T-helper 1 cell treated with Interleukin-12 subunit alpha and Interleukin-12 subunit beta and Interleukin-4 antibody, amounts not matched to agents 30 μg/mL and 1 μg/mL, for 36 hours (primary cell): ENCODE measurements around the gene PRKN.

Experiments
- H3K27ac Mint-ChIP-seq: one replicate; pipeline ENCODE4 v1.8.0; 2021; ENCODE audit warnings: mild to moderate bottlenecking, mixed read lengths
- H3K27me3 Mint-ChIP-seq: one replicate; pipeline ENCODE4 v1.8.0; 2021; ENCODE audit warnings: low read depth, mixed read lengths
- H3K36me3 Mint-ChIP-seq: one replicate; pipeline ENCODE4 v1.8.0; 2021; ENCODE audit warnings: low read depth, mixed read lengths
- H3K4me1 Mint-ChIP-seq: one replicate; pipeline ENCODE4 v1.8.0; 2021; ENCODE audit warnings: low read depth, mixed read lengths
- H3K4me3 Mint-ChIP-seq: one replicate; pipeline ENCODE4 v1.8.0; 2021; ENCODE audit warnings: mild to moderate bottlenecking, moderate library complexity, mixed read lengths
- H3K9me3 Mint-ChIP-seq: one replicate; pipeline ENCODE4 v1.8.0; 2021; ENCODE audit warnings: mixed read lengths

PRKN gene

GRCh38 chr6:162373868-162374267, 353.7 kb downstream of the PRKN start:
- H3K4me3 Mint-ChIP-seq: no peak overlapping the region
- H3K36me3 Mint-ChIP-seq: no peaks in the 10 kb centered on the region
- H3K27ac Mint-ChIP-seq: no peak overlapping the region
- H3K27me3 Mint-ChIP-seq: no peaks in the 10 kb centered on the region
- H3K9me3 Mint-ChIP-seq: no peaks in the 10 kb centered on the region
- H3K4me1 Mint-ChIP-seq: no peaks in the 10 kb centered on the region

DNA sequence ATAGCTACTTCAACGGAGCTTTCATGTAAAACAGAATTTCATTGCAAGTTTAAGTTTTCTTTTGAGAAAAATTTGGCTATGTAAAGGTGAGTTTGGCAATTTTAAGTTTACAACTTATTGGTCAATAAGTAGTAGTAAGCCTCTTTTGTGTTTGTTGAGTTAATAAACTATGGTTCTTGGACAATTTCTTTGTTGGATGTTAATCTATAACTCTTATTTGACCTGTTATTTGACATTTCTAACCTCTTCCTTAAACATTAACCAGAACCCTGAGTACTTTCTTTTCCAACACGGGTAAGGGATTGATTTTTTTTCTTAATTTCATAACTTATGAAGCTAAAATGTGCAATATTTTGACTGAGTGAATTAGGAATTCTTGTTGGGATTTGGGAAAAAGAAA, 354.4 kb downstream of the PRKN start:
- no peak overlapping the region for H3K27ac Mint-ChIP-seq
- H3K9me3 Mint-ChIP-seq: no peaks in the 10 kb centered on the region
- no peaks in the 10 kb centered on the region for H3K36me3 Mint-ChIP-seq
- H3K4me3 Mint-ChIP-seq: no peak overlapping the region
- no peaks in the 10 kb centered on the region for H3K4me1 Mint-ChIP-seq
- no peaks in the 10 kb centered on the region for H3K27me3 Mint-ChIP-seq

DNA sequence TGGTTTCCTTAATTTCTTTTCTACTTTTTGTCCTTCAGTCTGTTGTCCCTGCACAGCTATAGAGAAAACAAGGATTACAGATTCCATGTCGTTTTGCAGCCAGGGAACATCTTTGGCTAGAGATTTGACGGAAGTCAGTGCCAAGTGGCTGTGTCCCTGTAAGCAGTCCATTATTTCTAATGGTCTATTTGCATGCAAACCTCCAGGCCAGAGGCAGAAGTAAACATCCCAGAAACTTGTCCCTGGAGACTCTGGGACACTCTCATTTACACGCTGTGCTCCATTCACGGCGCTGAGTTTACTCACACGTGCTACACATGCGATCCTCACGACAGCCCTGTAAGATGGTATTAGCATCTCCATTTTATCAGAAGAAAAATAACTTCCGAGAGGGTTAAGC, 355.5 kb downstream of the PRKN start:
- Mint-ChIP-seq H3K4me3 (no peak overlapping the region), H3K36me3 (no peaks in the 10 kb centered on the region), H3K4me1 (no peaks in the 10 kb centered on the region), H3K9me3 (no peaks in the 10 kb centered on the region), H3K27me3 (no peaks in the 10 kb centered on the region), H3K27ac (no peak overlapping the region)

GRCh38 chr6:162371121-162371520, 356.4 kb downstream of the PRKN start:
- no peaks in the 10 kb centered on the region for H3K4me1 Mint-ChIP-seq
- no peaks in the 10 kb centered on the region for H3K9me3 Mint-ChIP-seq
- no peaks in the 10 kb centered on the region for H3K27me3 Mint-ChIP-seq
- H3K36me3 Mint-ChIP-seq: no peaks in the 10 kb centered on the region
- H3K27ac Mint-ChIP-seq: no peak overlapping the region
- H3K4me3 Mint-ChIP-seq: no peak overlapping the region

DNA sequence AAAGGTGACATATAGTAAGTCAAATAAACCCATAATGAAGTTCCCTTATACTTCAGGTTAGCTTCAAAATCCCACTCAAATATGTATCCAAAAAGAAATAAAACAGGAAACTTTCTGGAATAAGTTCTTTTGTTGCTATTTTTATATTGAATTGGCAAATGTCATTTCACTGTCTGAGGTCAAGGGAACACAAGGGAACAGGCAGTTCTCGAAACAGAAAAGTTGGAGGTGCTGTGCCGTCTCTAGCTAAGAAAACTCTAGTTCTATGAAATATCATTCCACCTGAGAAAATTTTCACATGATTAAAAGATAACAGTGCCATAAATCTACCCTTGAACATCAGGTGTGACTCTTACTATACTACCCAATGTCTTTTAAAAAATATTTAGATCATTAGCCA, 358.5 kb downstream of the PRKN start:
- H3K9me3 Mint-ChIP-seq: no peaks in the 10 kb centered on the region
- no peak overlapping the region for H3K27ac Mint-ChIP-seq
- H3K36me3 Mint-ChIP-seq: no peaks in the 10 kb centered on the region
- no peak overlapping the region for H3K4me3 Mint-ChIP-seq
- H3K4me1 Mint-ChIP-seq: no peaks in the 10 kb centered on the region
- H3K27me3 Mint-ChIP-seq: no peaks in the 10 kb centered on the region

GRCh38 chr6:162364488-162364887, 363.1 kb downstream of the PRKN start:
- Mint-ChIP-seq H3K27ac (no peak overlapping the region), H3K36me3 (no peaks in the 10 kb centered on the region), H3K9me3 (no peaks in the 10 kb centered on the region), H3K4me1 (no peaks in the 10 kb centered on the region), H3K27me3 (no peaks in the 10 kb centered on the region), H3K4me3 (no peak overlapping the region)

DNA sequence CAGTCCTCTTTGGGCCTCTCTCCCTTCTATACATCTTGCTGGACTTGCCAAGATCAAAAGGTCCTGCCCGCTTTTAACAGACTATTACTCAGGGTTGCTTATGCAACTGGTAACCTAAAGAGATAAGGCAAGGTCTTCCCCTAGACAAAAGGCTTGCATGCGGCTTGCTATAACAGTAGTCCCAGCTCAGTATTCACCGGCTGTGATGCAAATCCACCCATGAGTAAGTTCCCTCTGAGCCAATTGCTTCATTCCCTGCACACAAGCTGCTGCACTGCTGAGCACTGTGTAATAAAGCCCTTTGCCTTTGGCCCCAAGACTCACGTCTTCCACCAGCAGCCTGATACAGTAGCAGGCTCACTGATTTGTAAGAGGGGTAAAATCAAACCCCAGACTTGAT, 363.8 kb downstream of the PRKN start:
- Mint-ChIP-seq H3K27ac (no peak overlapping the region), H3K4me1 (no peaks in the 10 kb centered on the region), H3K4me3 (no peak overlapping the region), H3K27me3 (no peaks in the 10 kb centered on the region), H3K36me3 (no peaks in the 10 kb centered on the region), H3K9me3 (no peaks in the 10 kb centered on the region)

- Mint-ChIP-seq H3K27ac (no peak overlapping the region), H3K4me3 (no peak overlapping the region), H3K27me3 (no peaks in the 10 kb centered on the region), H3K4me1 (no peaks in the 10 kb centered on the region), H3K9me3 (no peaks in the 10 kb centered on the region), H3K36me3 (no peaks in the 10 kb centered on the region)
Measured at GRCh38 chr6:162360901-162361567, 366.5 kb downstream of the PRKN start.

- Mint-ChIP-seq H3K4me3 (no peak overlapping the region), H3K27me3 (no peaks in the 10 kb centered on the region), H3K4me1 (no peaks in the 10 kb centered on the region), H3K27ac (no peak overlapping the region), H3K9me3 (no peaks in the 10 kb centered on the region), H3K36me3 (no peaks in the 10 kb centered on the region)
Measured at GRCh38 chr6:162358625-162359024, 368.9 kb downstream of the PRKN start.

DNA sequence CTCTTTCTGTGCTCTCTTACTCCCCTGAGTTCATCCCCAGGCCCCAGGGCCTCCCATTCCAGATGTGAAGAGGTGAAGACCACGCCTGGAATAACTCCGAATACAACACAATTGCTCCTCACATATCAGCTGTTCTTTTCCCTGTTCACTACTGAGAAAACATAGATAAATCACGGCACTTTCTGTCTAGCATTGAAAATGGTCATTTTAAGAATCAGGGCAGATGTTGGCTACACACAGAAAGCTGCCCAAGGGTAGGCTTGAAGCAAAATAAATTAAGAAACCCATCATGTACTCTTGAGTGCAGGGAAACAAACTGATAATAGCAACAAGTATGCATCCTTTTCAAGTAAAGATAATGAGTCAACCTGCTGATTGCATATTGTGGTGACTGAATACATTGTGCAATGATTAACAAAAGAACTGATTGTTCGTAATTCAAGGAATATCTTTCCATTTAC, 382.5 kb downstream of the PRKN start:
- H3K4me1 Mint-ChIP-seq: no peaks in the 10 kb centered on the region
- H3K27me3 Mint-ChIP-seq: no peaks in the 10 kb centered on the region
- H3K36me3 Mint-ChIP-seq: no peaks in the 10 kb centered on the region
- H3K9me3 Mint-ChIP-seq: peaks cover 6% of the 10 kb centered on the region
- no peak overlapping the region for H3K27ac Mint-ChIP-seq
- no peak overlapping the region for H3K4me3 Mint-ChIP-seq

DNA sequence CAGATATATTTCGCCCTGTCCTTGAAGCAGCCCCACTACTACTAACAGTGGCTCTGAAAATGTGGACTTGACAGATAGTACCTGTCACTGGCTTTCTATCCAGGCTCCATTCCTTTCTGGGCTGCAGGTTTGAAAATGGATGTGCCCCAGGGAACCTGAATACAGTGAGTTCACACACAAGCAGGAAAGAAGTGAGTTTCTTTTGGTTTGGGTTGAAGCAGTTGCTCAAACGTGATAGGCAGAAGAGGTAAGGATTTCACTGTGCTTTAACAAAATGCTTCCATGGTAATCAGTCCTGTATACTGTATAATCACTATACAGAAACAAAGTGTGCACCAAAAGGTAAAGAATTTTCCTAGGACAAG, 382.9 kb downstream of the PRKN start:
- no peak overlapping the region for H3K4me3 Mint-ChIP-seq

DNA sequence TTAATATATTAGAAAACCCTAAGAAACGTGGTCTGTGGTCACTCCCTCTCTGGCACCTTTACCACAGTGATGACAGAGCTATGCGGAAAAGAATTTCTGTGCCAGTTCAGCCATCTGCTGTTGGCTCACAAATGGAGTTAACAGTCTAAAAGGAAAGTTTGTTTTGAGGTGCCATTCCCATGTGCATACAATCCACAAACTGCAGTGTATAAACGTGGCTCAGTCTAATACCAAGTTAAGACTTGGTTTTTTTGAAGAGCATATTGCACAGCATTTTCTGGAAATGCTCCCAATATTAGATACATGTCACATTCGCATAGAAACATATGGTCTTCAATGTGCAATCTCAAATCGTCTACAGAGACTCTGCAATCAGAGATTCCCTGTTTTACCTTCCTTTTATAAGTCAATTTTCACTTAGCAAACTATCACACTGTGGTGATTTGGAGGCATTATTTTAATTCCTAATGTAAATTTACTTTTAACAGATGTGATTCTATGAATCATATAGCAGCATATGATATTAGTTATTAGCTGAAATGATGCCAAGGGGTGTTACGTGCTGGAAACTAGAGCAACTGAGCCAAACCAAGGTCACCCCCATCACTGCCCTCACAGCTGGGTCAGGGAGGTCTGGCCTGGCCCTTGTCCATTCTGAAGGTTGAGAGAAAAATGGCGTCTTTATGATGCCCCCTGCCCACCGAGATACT, 383.5 kb downstream of the PRKN start:
- Mint-ChIP-seq H3K27ac (no peak overlapping the region), H3K4me3 (no peak overlapping the region), H3K4me1 (no peaks in the 10 kb centered on the region), H3K27me3 (no peaks in the 10 kb centered on the region), H3K9me3 (peaks cover 6% of the 10 kb centered on the region), H3K36me3 (no peaks in the 10 kb centered on the region)

More for the DNA sequence above, 382.9 kb downstream of the PRKN start:
- H3K4me1 Mint-ChIP-seq: no peaks in the 10 kb centered on the region
- no peaks in the 10 kb centered on the region for H3K36me3 Mint-ChIP-seq
- no peak overlapping the region for H3K27ac Mint-ChIP-seq
- H3K27me3 Mint-ChIP-seq: no peaks in the 10 kb centered on the region
- H3K9me3 Mint-ChIP-seq: peaks cover 6% of the 10 kb centered on the region

DNA sequence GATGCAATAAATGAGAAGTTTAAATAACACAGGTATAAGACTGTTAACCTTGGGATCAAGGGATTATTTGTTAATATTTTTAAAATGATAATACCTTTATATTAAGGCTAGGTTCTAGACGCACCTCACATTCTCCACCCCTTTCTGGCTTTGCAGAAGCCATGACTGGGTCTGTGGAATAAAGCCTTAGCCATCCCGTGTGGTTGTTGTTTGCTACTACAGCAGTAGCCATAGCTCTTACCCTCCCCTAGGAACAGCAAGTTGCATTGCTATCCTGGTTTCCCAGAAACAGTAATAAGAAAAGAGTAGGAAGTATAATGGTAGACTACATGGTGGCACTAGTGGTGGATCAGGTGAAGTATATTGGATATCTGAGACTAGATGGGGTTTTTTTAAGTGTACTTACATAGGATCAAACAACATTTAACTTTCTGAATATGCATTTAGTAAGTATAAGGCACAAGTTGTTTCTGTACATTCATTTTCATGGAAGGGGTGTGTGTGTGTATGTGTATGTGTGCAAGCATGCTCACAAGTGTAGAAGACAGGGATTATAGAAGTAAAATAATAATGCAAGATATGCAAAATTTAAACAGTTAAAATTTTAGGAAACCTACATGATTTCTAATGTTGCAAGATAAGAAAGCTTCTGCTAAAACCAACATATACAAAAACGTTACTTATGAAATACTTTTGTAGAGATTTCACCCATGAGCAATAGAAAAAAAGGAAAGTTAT, 384.2 kb downstream of the PRKN start:
- no peaks in the 10 kb centered on the region for H3K27me3 Mint-ChIP-seq
- H3K4me1 Mint-ChIP-seq: no peaks in the 10 kb centered on the region
- no peaks in the 10 kb centered on the region for H3K36me3 Mint-ChIP-seq
- H3K27ac Mint-ChIP-seq: no peak overlapping the region
- H3K4me3 Mint-ChIP-seq: no peak overlapping the region
- H3K9me3 Mint-ChIP-seq: peaks cover 6% of the 10 kb centered on the region

GRCh38 chr6:162337412-162337811, 390.2 kb downstream of the PRKN start:
- H3K4me3 Mint-ChIP-seq: no peak overlapping the region
- peaks cover 20% of the 10 kb centered on the region for H3K9me3 Mint-ChIP-seq
- H3K36me3 Mint-ChIP-seq: no peaks in the 10 kb centered on the region
- no peak overlapping the region for H3K27ac Mint-ChIP-seq
- no peaks in the 10 kb centered on the region for H3K27me3 Mint-ChIP-seq
- no peaks in the 10 kb centered on the region for H3K4me1 Mint-ChIP-seq

DNA sequence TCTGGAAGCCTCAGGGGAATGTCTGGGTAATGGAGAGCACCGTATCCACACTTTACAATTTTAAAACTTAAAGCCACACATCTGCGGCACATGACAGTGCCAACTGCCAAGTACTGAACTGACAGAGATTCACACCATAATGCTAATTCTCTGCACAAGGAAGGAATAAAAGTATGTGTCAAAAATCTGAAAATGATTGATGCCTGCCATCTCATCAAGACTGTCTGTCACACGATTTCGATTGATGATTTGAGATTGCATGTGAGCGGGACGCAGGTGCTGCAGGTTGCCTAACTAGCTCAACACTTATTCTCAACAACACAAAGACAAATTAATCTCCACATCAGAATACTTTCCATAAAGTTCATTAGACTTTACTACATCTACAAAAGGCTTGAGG, 391.2 kb downstream of the PRKN start:
- no peaks in the 10 kb centered on the region for H3K36me3 Mint-ChIP-seq
- H3K4me3 Mint-ChIP-seq: no peak overlapping the region
- no peaks in the 10 kb centered on the region for H3K27me3 Mint-ChIP-seq
- no peak overlapping the region for H3K27ac Mint-ChIP-seq
- peaks cover 25% of the 10 kb centered on the region for H3K9me3 Mint-ChIP-seq
- H3K4me1 Mint-ChIP-seq: no peaks in the 10 kb centered on the region
